Lower leg skin (tissue), 4 donors: ENCODE measurements around the gene NUDT17. TPM values are rescaled to one million over a fixed set of nuclear protein-coding genes. Genes with fewer than 3 reads are reported as not detected.

Source experiments
- DNase-seq, 2 donors: peaks; one replicate each; pipeline ENCODE4 v3.0.0-alpha.2; 2019; ENCODE audit warnings: low spot score in 2 of 2
- H3K4me3 ChIP-seq: fragments of 200-600 bp; sonication (generic); 2 replicates; pipeline ENCODE4 v1.5.1; 2017; ENCODE audit warnings: mild to moderate bottlenecking, low read depth; ENCODE audit not compliant: poor library complexity, severe bottlenecking
- POLR2A ChIP-seq, 2 donors: fragments of 450-650 bp; IDR thresholded peaks; one replicate each; pipeline ENCODE4 v1.6.1; 2016 to 2017; ENCODE audit warnings: antibody characterized with exemption in 2 of 2, mild to moderate bottlenecking in 1 of 2, moderate library complexity in 1 of 2
- WGBS, 2 donors: methylation state at CpG; one replicate each; pipeline ENCODE4 v1.1.5; 2018; 5-methylcytosine and 5-hydroxymethylcytosine counted together
- intact Hi-C: fragments of 100-400 bp; cut with DNase I; formaldehyde crosslinking; loops from one replicate; pipeline ENCODE4 v1.15.0; 2023; ENCODE audit warnings: low total_unique reads
- total RNA-seq, 4 donors: library from RNA; depleted of rRNA; stranded (reverse); fragments of >200 nt; gene quantifications; one replicate each; pipeline ENCODE4 v1.1.0, GENCODE V29; 2016
- TF ChIP-seq, protein P1 (sequence below), 3 donors: fragments of 450-650 bp; IDR thresholded peaks; one replicate each; pipeline ENCODE4 v1.5.1; 2016; ENCODE audit warnings: antibody characterized with exemption in 3 of 3, mild to moderate bottlenecking in 3 of 3, moderate library complexity in 2 of 3

The NUDT17 gene
- 1 to 10 TPM in 3 of 4 donors, under 1 TPM in 1; 0.25 to 5.0 (median 2.5) TPM for total RNA-seq

DNA sequence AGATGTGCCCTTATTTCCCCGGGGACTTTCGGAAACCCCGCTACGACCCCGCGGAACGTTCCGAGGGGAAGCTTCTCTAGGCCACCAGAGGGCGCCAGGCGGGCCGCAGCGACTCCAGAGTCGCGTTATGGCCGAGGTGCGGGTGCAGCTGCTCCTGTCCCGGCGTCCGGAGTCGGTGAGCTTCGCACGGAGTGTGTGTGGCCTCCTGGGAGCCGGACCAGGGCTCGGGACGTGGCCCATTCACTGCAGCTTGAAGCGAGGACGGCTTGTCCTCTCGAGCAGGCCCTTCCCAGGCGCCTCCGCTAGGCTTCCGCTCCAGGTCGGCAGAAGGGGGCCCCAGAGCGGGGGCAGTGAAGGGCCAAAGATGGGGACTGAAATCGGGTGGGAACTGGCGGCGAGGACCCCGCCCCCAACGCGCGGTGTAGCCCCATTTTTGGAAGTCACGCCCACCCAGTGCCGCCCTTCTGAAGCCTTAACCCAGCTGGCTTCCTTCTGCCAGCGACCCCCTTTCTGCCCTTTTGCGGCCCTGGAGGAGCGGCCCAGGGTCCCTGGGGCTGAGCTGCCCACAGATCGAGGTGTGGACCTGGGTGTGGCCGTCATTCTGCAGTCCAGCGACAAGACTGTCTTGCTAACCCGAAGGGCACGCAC lies at the start of gene NUDT17:
TSS of gene NUDT17 (plus strand) at position 117 of the 648 bp plus-strand sequence. CDS start at position 128, 11 bp downstream.
- 1% methylated on average over 33 to 49 of the region's 50 CpGs for WGBS, 2 donors
- peak within 1 kb of the TSS; percentile 39 for H3K4me3 ChIP-seq
- intact Hi-C loops: loop anchor here (5.0 kb wide), 2 partner anchors 62 to 167 kb away; no protein-coding TSS in a partner anchor
- TF ChIP-seq POLR2A (IDR thresholded peaks at IDR 0.05): no peak
- TF ChIP-seq, protein P1, sequence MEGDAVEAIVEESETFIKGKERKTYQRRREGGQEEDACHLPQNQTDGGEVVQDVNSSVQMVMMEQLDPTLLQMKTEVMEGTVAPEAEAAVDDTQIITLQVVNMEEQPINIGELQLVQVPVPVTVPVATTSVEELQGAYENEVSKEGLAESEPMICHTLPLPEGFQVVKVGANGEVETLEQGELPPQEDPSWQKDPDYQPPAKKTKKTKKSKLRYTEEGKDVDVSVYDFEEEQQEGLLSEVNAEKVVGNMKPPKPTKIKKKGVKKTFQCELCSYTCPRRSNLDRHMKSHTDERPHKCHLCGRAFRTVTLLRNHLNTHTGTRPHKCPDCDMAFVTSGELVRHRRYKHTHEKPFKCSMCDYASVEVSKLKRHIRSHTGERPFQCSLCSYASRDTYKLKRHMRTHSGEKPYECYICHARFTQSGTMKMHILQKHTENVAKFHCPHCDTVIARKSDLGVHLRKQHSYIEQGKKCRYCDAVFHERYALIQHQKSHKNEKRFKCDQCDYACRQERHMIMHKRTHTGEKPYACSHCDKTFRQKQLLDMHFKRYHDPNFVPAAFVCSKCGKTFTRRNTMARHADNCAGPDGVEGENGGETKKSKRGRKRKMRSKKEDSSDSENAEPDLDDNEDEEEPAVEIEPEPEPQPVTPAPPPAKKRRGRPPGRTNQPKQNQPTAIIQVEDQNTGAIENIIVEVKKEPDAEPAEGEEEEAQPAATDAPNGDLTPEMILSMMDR (IDR thresholded peaks at IDR 0.05): peak in 1 of 3 donors; percentile 82
- peak; percentile 67 to 95 for DNase-seq

DNA sequence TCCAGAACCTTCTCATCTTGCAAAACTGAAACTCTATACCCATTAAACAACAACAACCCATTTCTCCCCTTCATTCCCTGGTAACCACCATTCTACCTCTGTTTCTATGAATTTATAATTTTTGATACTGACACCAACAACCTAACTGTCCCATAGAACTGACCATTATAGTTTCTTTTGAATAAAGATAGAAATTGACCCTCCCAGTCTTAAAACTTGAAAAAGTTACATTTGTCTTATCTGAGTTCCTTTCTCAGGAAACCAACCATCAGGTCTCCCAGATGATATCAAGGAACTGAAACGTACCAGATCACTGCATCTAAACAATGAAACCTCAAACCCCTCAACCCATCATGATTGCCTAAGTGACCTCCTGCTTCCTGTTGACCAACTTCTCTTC lies 48.7 kb upstream of the NUDT17 start:
- intact Hi-C loops: no loop called here
- WGBS, 2 donors: 0 to 80% methylated on average over 1 of the region's 1 CpG
- TF ChIP-seq, protein P1 (IDR thresholded peaks at IDR 0.05): no peak
- no peak for TF ChIP-seq POLR2A (IDR thresholded peaks at IDR 0.05)

DNA sequence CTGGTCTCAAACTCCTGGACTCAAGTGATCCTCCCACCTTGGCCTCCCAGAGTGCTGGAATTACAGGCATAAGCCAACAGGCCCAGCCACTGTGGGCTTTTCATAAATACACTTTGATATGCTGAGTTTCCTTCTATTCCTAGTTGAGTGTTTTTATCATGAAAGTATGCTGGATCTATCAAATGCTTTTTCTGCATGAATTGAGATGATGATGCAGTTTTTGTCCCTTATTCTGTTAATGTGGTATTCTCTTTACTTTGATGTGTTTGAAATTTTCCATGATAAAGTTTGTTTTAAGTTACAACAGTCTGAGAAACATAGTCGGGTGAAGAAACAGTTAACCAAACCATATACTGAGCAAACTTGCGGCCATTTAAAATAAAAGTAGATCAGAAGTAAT lies 45.6 kb upstream of the NUDT17 start:
- intact Hi-C loops: no loop called here
- WGBS, 2 donors: 85 to 90% methylated on average over 2 of the region's 2 CpGs

More for the DNA sequence above, 48.7 kb upstream of the NUDT17 start:
- DNase-seq: no peak
- no peak overlapping the region for H3K4me3 ChIP-seq

DNA sequence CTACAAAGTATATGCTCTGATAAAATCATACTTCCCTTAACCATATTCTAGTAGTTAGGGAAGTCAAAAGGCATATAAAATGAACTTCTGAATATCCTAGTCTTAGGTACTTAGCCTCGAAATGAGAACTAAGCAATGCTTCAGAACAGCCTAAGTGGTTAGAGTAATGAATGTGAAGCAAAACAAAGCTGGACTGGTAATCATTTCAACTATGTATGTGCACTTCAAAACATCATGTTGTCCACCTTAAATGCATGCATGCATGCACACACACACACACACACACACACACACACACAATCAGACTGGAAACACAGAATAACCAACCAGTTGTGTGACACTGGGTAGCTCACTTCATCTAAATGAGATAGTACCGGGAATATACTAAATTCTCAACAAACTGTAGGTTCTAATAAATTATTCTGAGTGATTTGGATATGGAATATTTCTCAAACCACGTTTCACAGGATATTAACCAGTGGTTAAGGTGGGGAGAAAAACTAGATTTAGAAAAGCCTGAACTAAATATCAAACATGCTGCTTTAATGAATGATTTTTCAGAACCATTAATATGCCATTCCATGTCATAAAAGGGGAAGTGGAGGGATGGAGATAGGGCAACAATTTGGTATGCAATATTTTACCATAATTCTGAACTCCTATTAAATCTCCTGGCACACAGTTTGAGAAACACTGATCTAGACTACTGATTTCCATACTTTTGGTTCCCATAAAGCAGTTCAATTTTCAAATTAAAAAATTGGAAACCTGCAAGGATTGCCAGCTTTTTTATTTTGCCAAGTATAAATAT lies 41.0 kb upstream of the NUDT17 start:
- TF ChIP-seq, protein P1 (IDR thresholded peaks at IDR 0.05): no peak
- TF ChIP-seq POLR2A (IDR thresholded peaks at IDR 0.05): no peak
- 54 to 57% methylated on average over 3 of the region's 3 CpGs for WGBS, 2 donors
- no peak for DNase-seq
- no peak overlapping the region for H3K4me3 ChIP-seq
- intact Hi-C loops: no loop called here

More for the DNA sequence above, 45.6 kb upstream of the NUDT17 start:
- TF ChIP-seq POLR2A (IDR thresholded peaks at IDR 0.05): no peak
- TF ChIP-seq, protein P1 (IDR thresholded peaks at IDR 0.05): no peak
- H3K4me3 ChIP-seq: no peak overlapping the region
- DNase-seq: no peak

GRCh38 chr1:145805057-145805456 lies 40.4 kb upstream of the NUDT17 start:
- no peak overlapping the region for H3K4me3 ChIP-seq
- no peak for DNase-seq
- 66 to 80% methylated on average over 1 of the region's 1 CpG for WGBS, 2 donors
- intact Hi-C loops: no loop called here
- TF ChIP-seq, protein P1 (IDR thresholded peaks at IDR 0.05): no peak
- TF ChIP-seq POLR2A (IDR thresholded peaks at IDR 0.05): no peak
